ENCODE measurements around the gene STX7. TPM values are rescaled to one million over a fixed set of nuclear protein-coding genes. Genes with fewer than 3 reads are reported as not detected.

The STX7 gene
- total RNA-seq, 2 experiments from 2014 or later, result 11.8 to 15.1 TPM

DNA sequence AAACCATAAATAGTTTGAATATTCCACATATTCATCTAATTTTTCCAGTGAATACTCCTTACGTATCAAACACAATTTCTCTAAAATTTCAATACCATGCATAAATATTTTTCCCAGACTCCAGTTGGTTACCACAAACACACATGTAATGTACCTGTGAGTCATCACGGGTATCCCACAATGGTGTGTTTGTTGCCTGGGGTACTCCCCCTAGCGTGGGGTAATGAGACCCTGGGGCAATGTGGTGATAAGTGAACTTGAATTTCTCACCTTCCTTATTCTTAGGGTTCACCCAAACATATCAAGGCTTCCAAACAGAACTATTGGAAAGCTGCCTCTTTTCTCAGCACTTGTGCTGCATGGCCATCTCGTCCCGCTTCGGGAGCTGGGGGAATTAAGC lies 51.0 kb downstream of the STX7 start:
- no peak for ATAC-seq
- TF ChIP-seq, protein P1, sequence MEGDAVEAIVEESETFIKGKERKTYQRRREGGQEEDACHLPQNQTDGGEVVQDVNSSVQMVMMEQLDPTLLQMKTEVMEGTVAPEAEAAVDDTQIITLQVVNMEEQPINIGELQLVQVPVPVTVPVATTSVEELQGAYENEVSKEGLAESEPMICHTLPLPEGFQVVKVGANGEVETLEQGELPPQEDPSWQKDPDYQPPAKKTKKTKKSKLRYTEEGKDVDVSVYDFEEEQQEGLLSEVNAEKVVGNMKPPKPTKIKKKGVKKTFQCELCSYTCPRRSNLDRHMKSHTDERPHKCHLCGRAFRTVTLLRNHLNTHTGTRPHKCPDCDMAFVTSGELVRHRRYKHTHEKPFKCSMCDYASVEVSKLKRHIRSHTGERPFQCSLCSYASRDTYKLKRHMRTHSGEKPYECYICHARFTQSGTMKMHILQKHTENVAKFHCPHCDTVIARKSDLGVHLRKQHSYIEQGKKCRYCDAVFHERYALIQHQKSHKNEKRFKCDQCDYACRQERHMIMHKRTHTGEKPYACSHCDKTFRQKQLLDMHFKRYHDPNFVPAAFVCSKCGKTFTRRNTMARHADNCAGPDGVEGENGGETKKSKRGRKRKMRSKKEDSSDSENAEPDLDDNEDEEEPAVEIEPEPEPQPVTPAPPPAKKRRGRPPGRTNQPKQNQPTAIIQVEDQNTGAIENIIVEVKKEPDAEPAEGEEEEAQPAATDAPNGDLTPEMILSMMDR (IDR thresholded peaks at IDR 0.05), result no peak
- H3K27ac Mint-ChIP-seq, result no peak overlapping the region
- intact Hi-C loops (cut with micrococcal nuclease), result no loop called here
- H3K36me3 Mint-ChIP-seq (ENCODE audit: low read depth), result peaks cover 22% of the 10 kb centered on the region
- peak; percentile 5 for DNase-seq
- no peaks in the 10 kb centered on the region for H3K9me3 Mint-ChIP-seq
- H3K4me1 Mint-ChIP-seq (ENCODE audit: low read depth), result peaks cover under 1% of the 10 kb centered on the region
- POLR2A ChIA-PET, result no interaction called here
- H3K27me3 Mint-ChIP-seq, result no peaks in the 10 kb centered on the region
- H3K4me3 Mint-ChIP-seq, result no peak overlapping the region
- CTCF ChIA-PET, result interaction anchor here (1.0 to 1.2 kb wide), 3 partner anchors 11 to 182 kb away, joined by 3 to 5 read pairs (median 4); no protein-coding TSS in a partner anchor

DNA sequence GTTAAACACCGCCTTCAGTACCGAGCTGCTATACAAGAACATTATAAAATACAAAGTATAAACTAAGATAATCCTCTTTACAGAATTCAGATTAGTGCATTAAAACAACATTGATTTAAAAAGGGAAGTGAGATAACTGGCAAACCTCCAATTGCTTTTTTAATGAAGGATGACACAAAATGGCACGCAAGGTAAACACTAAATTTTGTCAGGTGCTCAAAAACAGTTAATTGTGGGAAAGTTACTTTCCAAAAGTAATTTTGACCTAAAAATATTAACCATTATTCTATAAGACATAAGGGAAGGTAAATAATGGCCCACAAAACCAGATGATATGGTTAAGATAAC lies 53.3 kb downstream of the STX7 start:
- DNase-seq (no peak), ATAC-seq (no peak)
- H3K9me3 Mint-ChIP-seq, result no peaks in the 10 kb centered on the region
- TF ChIP-seq, protein P1 (IDR thresholded peaks at IDR 0.05), result no peak
- intact Hi-C loops (cut with micrococcal nuclease), result no loop called here
- H3K27ac Mint-ChIP-seq, result no peak overlapping the region
- H3K27me3 Mint-ChIP-seq, result no peaks in the 10 kb centered on the region
- ChIA-PET POLR2A (no interaction called here), CTCF (no interaction called here)
- H3K4me1 Mint-ChIP-seq (ENCODE audit: low read depth), result peaks cover 4% of the 10 kb centered on the region
- peaks cover 32% of the 10 kb centered on the region for H3K36me3 Mint-ChIP-seq (ENCODE audit: low read depth)
- no peak overlapping the region for H3K4me3 Mint-ChIP-seq

DNA sequence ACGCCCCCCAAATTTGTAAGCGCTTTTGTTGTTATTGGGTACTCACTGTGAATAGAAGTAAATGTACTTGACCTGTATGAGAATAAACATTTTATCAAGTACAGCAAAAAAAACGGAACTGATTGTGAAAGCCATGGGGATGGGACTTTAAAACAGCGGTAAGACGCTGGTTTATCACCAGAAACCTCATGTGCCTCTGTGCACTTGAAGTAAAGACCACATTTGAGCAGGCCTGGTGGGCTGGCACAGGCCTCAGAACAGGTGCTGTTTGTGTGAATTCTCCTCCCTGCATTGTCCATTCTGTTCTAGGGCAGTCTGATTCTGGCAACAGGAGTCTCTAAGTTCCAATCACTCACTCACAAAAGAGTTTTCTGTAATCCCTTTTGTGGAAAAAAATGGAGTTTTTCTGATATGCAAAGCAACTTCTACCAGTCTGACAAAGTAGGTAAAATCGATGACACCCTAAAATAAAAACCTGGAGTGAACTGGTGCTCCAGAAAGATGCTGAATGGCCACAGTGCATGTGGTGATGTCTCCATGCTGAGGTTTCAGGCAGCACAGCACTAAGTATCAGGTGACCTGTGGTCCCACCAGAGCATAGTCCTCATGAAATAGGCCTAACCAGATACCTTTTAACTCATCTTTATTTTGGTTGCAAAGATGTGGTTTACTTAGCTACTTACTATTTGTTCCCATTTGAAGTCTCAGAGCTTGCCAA lies 53.9 kb downstream of the STX7 start:
- Mint-ChIP-seq H3K4me3 (no peak overlapping the region), H3K4me1 (ENCODE audit: low read depth) (peaks cover 4% of the 10 kb centered on the region)

DNA sequence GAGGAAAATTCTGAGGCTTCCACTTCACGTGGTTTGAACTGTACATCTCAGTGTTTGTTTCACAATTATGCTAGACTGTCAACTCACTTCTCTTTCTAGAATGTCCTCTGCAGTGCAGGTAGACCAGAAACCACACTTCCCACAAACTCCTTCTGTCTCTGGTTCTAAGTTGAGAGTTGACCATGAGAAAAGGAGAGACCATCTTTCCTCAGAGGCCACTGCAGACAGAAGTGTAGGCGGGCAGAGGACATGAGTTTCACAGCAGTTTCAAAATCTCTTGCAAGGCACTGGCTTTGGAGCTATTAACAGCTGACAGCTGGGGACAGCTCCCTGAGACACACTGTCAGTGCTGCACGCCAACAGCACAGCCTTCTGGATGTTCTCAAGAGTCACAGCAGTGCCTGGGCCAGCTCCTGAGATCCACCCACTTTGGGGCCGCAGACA lies 56.2 kb downstream of the STX7 start:
- POLR2A ChIA-PET, result interaction anchor here (0.8 kb wide), 1 partner anchor 8 kb away, joined by 4 read pairs; no protein-coding TSS in a partner anchor
- H3K36me3 Mint-ChIP-seq (ENCODE audit: low read depth), result peaks cover 28% of the 10 kb centered on the region
- no peaks in the 10 kb centered on the region for H3K9me3 Mint-ChIP-seq
- peak; percentile 6 for DNase-seq
- TF ChIP-seq, protein P1 (IDR thresholded peaks at IDR 0.05), result no peak
- H3K27ac Mint-ChIP-seq, result no peak overlapping the region
- no peak for ATAC-seq
- CTCF ChIA-PET, result interaction anchor here (0.6 to 2.5 kb wide), 3 partner anchors 19 to 177 kb away, joined by 3 to 10 read pairs (median 3); no protein-coding TSS in a partner anchor
- H3K27me3 Mint-ChIP-seq, result no peaks in the 10 kb centered on the region
- H3K4me3 Mint-ChIP-seq, result no peak overlapping the region
- peaks cover 4% of the 10 kb centered on the region for H3K4me1 Mint-ChIP-seq (ENCODE audit: low read depth)
- intact Hi-C loops (cut with micrococcal nuclease), result no loop called here

More for the DNA sequence above, 53.9 kb downstream of the STX7 start:
- intact Hi-C loops (cut with micrococcal nuclease), result no loop called here
- ChIA-PET POLR2A (no interaction called here), CTCF (no interaction called here)
- Mint-ChIP-seq H3K27ac (no peak overlapping the region), H3K27me3 (no peaks in the 10 kb centered on the region), H3K9me3 (no peaks in the 10 kb centered on the region), H3K36me3 (ENCODE audit: low read depth) (peaks cover 32% of the 10 kb centered on the region)
- DNase-seq (no peak), ATAC-seq (no peak)
- TF ChIP-seq, protein P1 (IDR thresholded peaks at IDR 0.05), result no peak

DNA sequence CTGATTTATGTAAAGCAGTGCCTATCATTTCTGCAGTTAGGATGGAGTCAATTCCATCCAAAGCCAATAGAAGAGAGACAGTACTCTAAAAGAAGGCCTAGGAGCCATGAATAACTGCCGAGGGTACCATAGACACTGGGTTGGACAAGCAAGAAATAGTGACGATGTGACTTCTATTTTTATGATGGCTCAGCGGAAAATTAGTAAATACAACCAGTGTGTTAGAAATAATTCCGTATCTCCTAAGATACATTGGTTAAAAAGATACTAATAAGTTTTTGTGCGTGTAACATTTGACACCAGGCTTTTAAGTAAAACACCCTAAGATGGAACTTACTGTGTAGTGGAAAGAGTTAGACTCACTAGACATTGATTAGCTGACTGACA lies 66.1 kb downstream of the STX7 start:
- Mint-ChIP-seq H3K27ac (no peak overlapping the region), H3K4me3 (no peak overlapping the region), H3K36me3 (ENCODE audit: low read depth) (peaks cover 5% of the 10 kb centered on the region), H3K27me3 (no peaks in the 10 kb centered on the region), H3K9me3 (peaks cover 7% of the 10 kb centered on the region), H3K4me1 (ENCODE audit: low read depth) (no peaks in the 10 kb centered on the region)
- TF ChIP-seq, protein P1 (IDR thresholded peaks at IDR 0.05), result no peak
- DNase-seq (no peak), ATAC-seq (no peak)
- ChIA-PET POLR2A (no interaction called here), CTCF (no interaction called here)
- intact Hi-C loops (cut with micrococcal nuclease), result no loop called here

Data from activated CD8-positive, alpha-beta T cell treated with anti-CD3 and anti-CD28 coated beads for 36 hours (primary cell).